Upper lobe of left lung (tissue), 4 donors: ENCODE data around the gene ZMYND12.

Source experiments
- CTCF ChIP-seq, 6 experiments: fragments of 450-650 bp in 4 of 6; fragments of 200-600 bp in 2 of 6; sonication (generic) in 2 of 6; IDR thresholded peaks; one replicate each; pipeline ENCODE4 v1.5.1; 2016 to 2019; ENCODE audit warnings: antibody characterized with exemption in 6 of 6
- EP300 ChIP-seq, 4 donors: sonication (generic); formaldehyde crosslinking; IDR thresholded peaks; one replicate each; pipeline ENCODE4 v1.5.1; 2017; ENCODE audit warnings: antibody characterized with exemption in 4 of 4, control low read depth in 2 of 4
- POLR2AphosphoS5 ChIP-seq, 2 donors: sonication (generic); formaldehyde crosslinking; IDR thresholded peaks; one replicate each; pipeline ENCODE4 v1.5.1; 2017; ENCODE audit warnings: antibody characterized with exemption in 2 of 2

- TF ChIP-seq CTCF (IDR thresholded peaks at IDR 0.05) (no peak), POLR2AphosphoS5 (IDR thresholded peaks at IDR 0.05) (no peak), EP300 (IDR thresholded peaks at IDR 0.05) (no peak)
Observed at GRCh38 chr1:42414551-42415496, 41.0 kb downstream of the ZMYND12 start.
